Neural cell (in vitro differentiated cells): Measurements from ENCODE around the gene CSH1. TPM values are rescaled to one million over a fixed set of nuclear protein-coding genes. Genes with fewer than 3 reads are reported as not detected.
A peak's percentile ranks its signal among the peaks of the same experiment; 100 is the strongest.

ENCODE experiments used
- H2AFZ ChIP-seq: fragments of 200-600, 300-800 bp; sonication (generic), shearing (Covaris generic); 2 replicates; pipeline ENCODE4 v1.6.0; 2014; ENCODE audit warnings: low read depth, mild to moderate bottlenecking, antibody characterized with exemption, low read length, moderate library complexity
- H3F3A ChIP-seq: fragments of 200-600 bp; shearing (Covaris generic); 2 replicates; pipeline ENCODE4 v1.6.1; 2016; ENCODE audit warnings: mild to moderate bottlenecking, moderate library complexity, mixed read lengths, antibody characterized with exemption, low read length; ENCODE audit not compliant: insufficient read depth, poor library complexity, severe bottlenecking
- H3K27ac ChIP-seq: fragments of 200-600, 300-800 bp; sonication (generic), shearing (Covaris generic); 2 replicates; pipeline ENCODE4 v1.5.1; 2014; ENCODE audit warnings: mild to moderate bottlenecking, low read length, moderate library complexity
- H3K27me3 ChIP-seq: fragments of 300-800, 200-600 bp; sonication (generic), shearing (Covaris generic); 2 replicates; pipeline ENCODE4 v1.6.0; 2014; ENCODE audit warnings: mild to moderate bottlenecking, low read depth, low read length, moderate library complexity; ENCODE audit not compliant: insufficient read depth
- H3K36me3 ChIP-seq: fragments of 300-800, 200-600 bp; sonication (generic), shearing (Covaris generic); 2 replicates; pipeline ENCODE4 v1.5.1; 2014; ENCODE audit warnings: mild to moderate bottlenecking, antibody characterized with exemption, low read length, moderate library complexity; ENCODE audit not compliant: insufficient read depth
- H3K4me2 ChIP-seq: fragments of 300-800, 200-600 bp; sonication (generic), shearing (Covaris generic); 2 replicates; pipeline ENCODE4 v1.6.0; 2014; ENCODE audit warnings: mild to moderate bottlenecking, low read length
- H3K4me3 ChIP-seq: fragments of 300-800, 200-600 bp; sonication (generic), shearing (Covaris generic); 2 replicates; pipeline ENCODE4 v1.5.1; 2014; ENCODE audit warnings: mild to moderate bottlenecking, low read length, moderate library complexity
- H3K79me2 ChIP-seq: fragments of 200-600 bp; shearing (Covaris generic); replicated peaks from 2 replicates; pipeline ENCODE4 v1.6.0; 2014; ENCODE audit warnings: mild to moderate bottlenecking, low read length, moderate library complexity; ENCODE audit not compliant: insufficient read depth
- H3K9ac ChIP-seq: fragments of 300-800, 200-600 bp; sonication (generic), shearing (Covaris generic); 2 replicates; pipeline ENCODE4 v1.6.1; 2016; ENCODE audit warnings: mild to moderate bottlenecking, low read length, mixed read lengths
- H3K9me2 ChIP-seq: fragments of 200-600 bp; shearing (Covaris generic); 2 replicates; pipeline ENCODE4 v1.6.1; 2016; ENCODE audit warnings: mild to moderate bottlenecking, low read length, mixed read lengths; ENCODE audit not compliant: insufficient read depth
- H3K9me3 ChIP-seq: fragments of 200-600, 300-800 bp; sonication (generic), shearing (Covaris generic); 2 replicates; pipeline ENCODE4 v1.6.1; 2016; ENCODE audit warnings: mild to moderate bottlenecking, mixed run types, low read length, moderate library complexity, mixed read lengths
- H4K20me1 ChIP-seq: fragments of 200-600 bp; shearing (Covaris generic); 2 replicates; pipeline ENCODE4 v1.6.1; 2016; ENCODE audit warnings: mild to moderate bottlenecking, mixed run types; ENCODE audit not compliant: insufficient read depth
- EP300 ChIP-seq: fragments of 450-650 bp; conservative IDR thresholded peaks from 2 replicates; pipeline ENCODE4 v1.6.1; 2014; ENCODE audit warnings: antibody characterized with exemption, mild to moderate bottlenecking, moderate library complexity; ENCODE audit not compliant: poor library complexity, severe bottlenecking
- EZH2 ChIP-seq: fragments of 200-600, 300-800 bp; shearing (Covaris generic), sonication (generic); IDR thresholded peaks from 2 replicates; pipeline ENCODE4 v1.6.1; 2014; ENCODE audit warnings: antibody characterized with exemption, low read length, borderline replicate concordance, mild to moderate bottlenecking; ENCODE audit not compliant: insufficient read depth, poor library complexity, severe bottlenecking
- MXI1 ChIP-seq: fragments of 450-650 bp; conservative IDR thresholded peaks from 2 replicates; pipeline ENCODE4 v1.6.1; 2014; ENCODE audit warnings: antibody characterized with exemption, mild to moderate bottlenecking; ENCODE audit not compliant: poor library complexity, severe bottlenecking
- POLR2AphosphoS5 ChIP-seq: IDR thresholded peaks from 2 replicates; pipeline ENCODE4 v1.6.1; 2012
- RAD21 ChIP-seq: fragments of 450-650 bp; conservative IDR thresholded peaks from 2 replicates; pipeline ENCODE4 v1.6.1; 2014; ENCODE audit warnings: antibody characterized with exemption, mild to moderate bottlenecking, moderate library complexity
- REST ChIP-seq: IDR thresholded peaks from 2 replicates; pipeline ENCODE4 v1.6.1; 2012; ENCODE audit warnings: borderline replicate concordance
- SMC3 ChIP-seq: fragments of 450-650 bp; conservative IDR thresholded peaks from 2 replicates; pipeline ENCODE4 v1.6.1; 2014; ENCODE audit warnings: antibody characterized with exemption, mild to moderate bottlenecking, moderate library complexity; ENCODE audit not compliant: poor library complexity
- TAF1 ChIP-seq: IDR thresholded peaks from 2 replicates; pipeline ENCODE4 v1.6.1; 2012; ENCODE audit warnings: low read depth
- polyA plus RNA-seq: library from polyadenylated mRNA; depleted of rRNA; stranded (reverse); fragments of >200 nt; gene quantifications from 2 replicates; pipeline ENCODE4 v1.2.3, GENCODE V29; 2014
- TF ChIP-seq, protein P1 (sequence below): fragments of 450-650 bp; IDR thresholded peaks from 2 replicates; pipeline ENCODE4 v1.5.1; 2014; ENCODE audit warnings: antibody characterized with exemption, mild to moderate bottlenecking, moderate library complexity; ENCODE audit not compliant: poor library complexity, severe bottlenecking

Gene CSH1
- polyA plus RNA-seq, 1 donor from 2014 or later = not detected

- Histone ChIP-seq H3K27me3 (no peaks in the 10 kb centered on the region), H3K9me2 (no peaks in the 10 kb centered on the region), H3K4me3 (no peak overlapping the region), H2AFZ (no peak overlapping the region), H3K79me2 (no peaks in the 10 kb centered on the region), H3K27ac (no peak overlapping the region), H3K9me3 (no peaks in the 10 kb centered on the region), H3K4me2 (no peak overlapping the region), H3K36me3 (no peaks in the 10 kb centered on the region), H3F3A (no peaks in the 10 kb centered on the region), H3K9ac (no peak overlapping the region), H4K20me1 (no peaks in the 10 kb centered on the region)
- TF ChIP-seq, protein P1, sequence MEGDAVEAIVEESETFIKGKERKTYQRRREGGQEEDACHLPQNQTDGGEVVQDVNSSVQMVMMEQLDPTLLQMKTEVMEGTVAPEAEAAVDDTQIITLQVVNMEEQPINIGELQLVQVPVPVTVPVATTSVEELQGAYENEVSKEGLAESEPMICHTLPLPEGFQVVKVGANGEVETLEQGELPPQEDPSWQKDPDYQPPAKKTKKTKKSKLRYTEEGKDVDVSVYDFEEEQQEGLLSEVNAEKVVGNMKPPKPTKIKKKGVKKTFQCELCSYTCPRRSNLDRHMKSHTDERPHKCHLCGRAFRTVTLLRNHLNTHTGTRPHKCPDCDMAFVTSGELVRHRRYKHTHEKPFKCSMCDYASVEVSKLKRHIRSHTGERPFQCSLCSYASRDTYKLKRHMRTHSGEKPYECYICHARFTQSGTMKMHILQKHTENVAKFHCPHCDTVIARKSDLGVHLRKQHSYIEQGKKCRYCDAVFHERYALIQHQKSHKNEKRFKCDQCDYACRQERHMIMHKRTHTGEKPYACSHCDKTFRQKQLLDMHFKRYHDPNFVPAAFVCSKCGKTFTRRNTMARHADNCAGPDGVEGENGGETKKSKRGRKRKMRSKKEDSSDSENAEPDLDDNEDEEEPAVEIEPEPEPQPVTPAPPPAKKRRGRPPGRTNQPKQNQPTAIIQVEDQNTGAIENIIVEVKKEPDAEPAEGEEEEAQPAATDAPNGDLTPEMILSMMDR = no peak
These were observed 46.0 kb downstream of the CSH1 start for GRCh38 chr17:63850401-63850800.

GRCh38 chr17:63848834-63849689 is 47.3 kb downstream of the CSH1 start:
- Histone ChIP-seq H3K27ac (no peak overlapping the region), H2AFZ (peak overlapping the region; percentile 5), H3K36me3 (no peaks in the 10 kb centered on the region), H3K27me3 (no peaks in the 10 kb centered on the region), H3K9me3 (no peaks in the 10 kb centered on the region), H3K4me2 (no peak overlapping the region), H3F3A (no peaks in the 10 kb centered on the region), H3K9ac (no peak overlapping the region), H3K9me2 (no peaks in the 10 kb centered on the region), H3K4me3 (peak overlapping the region; percentile 38), H3K79me2 (no peaks in the 10 kb centered on the region), H4K20me1 (no peaks in the 10 kb centered on the region)
- no peak for TF ChIP-seq EZH2
- TF ChIP-seq, protein P1 = no peak
- no peak for TF ChIP-seq MXI1
- no peak for TF ChIP-seq TAF1
- TF ChIP-seq REST = no peak
- TF ChIP-seq RAD21 = no peak
- no peak for TF ChIP-seq SMC3
- no peak for TF ChIP-seq POLR2AphosphoS5
- no peak for TF ChIP-seq EP300
